MCF 10A (cell line): Measurements from ENCODE around the gene RNF2. TPM values are rescaled to one million over a fixed set of nuclear protein-coding genes. Genes with fewer than 3 reads are reported as not detected.

Experiments
- BruUV-seq: library from RNA; stranded (reverse); fragments of 400-500 nt; replicated peaks from 2 replicates; lab custom pipeline; 2021; lab: Mats Ljungman, UMichigan
- CTCF ChIA-PET: fragments of 300-600 bp; sonication (Branson Sonifier 250); formaldehyde crosslinking; extraction: SDS; loops from one replicate; lab custom pipeline; 2021; ENCODE audit warnings: antibody characterized with exemption, inconsistent platforms; lab: Yijun Ruan, JAX
- POLR2A ChIA-PET: fragments of 300-600, 350-650 bp; sonication (Branson Sonifier 250); formaldehyde crosslinking; extraction: SDS; loops from one replicate; lab custom pipeline; 2020; ENCODE audit warnings: antibody characterized with exemption, inconsistent platforms; lab: Yijun Ruan, JAX
- DNase-seq: peaks from one replicate; pipeline ENCODE4 v3.0.0-alpha.2; 2018; ENCODE audit not compliant: unreplicated experiment
- H3K27ac Mint-ChIP-seq: one replicate; pipeline ENCODE4 v1.8.0; 2022; ENCODE audit warnings: mild to moderate bottlenecking, low read depth, mixed read lengths; ENCODE audit not compliant: unreplicated experiment
- H3K27me3 Mint-ChIP-seq: one replicate; pipeline ENCODE4 v1.8.0; 2022; ENCODE audit warnings: mixed read lengths; ENCODE audit not compliant: insufficient read depth, unreplicated experiment
- H3K36me3 Mint-ChIP-seq: one replicate; pipeline ENCODE4 v1.8.0; 2022; ENCODE audit warnings: mild to moderate bottlenecking, moderate library complexity, mixed read lengths; ENCODE audit not compliant: insufficient read depth, unreplicated experiment
- H3K4me1 Mint-ChIP-seq: one replicate; pipeline ENCODE4 v1.8.0; 2022; ENCODE audit warnings: mixed read lengths; ENCODE audit not compliant: insufficient read depth, unreplicated experiment
- H3K4me3 Mint-ChIP-seq: one replicate; pipeline ENCODE4 v1.8.0; 2022; ENCODE audit warnings: mild to moderate bottlenecking, moderate library complexity, mixed read lengths; ENCODE audit not compliant: unreplicated experiment
- H3K9me3 Mint-ChIP-seq: one replicate; pipeline ENCODE4 v1.8.0; 2022; ENCODE audit warnings: mixed read lengths; ENCODE audit not compliant: unreplicated experiment
- CTCF ChIP-seq: fragments of 200-600 bp; IDR thresholded peaks from one replicate; pipeline ENCODE4 v1.8.0; 2022; ENCODE audit warnings: antibody characterized with exemption, mild to moderate bottlenecking; ENCODE audit not compliant: unreplicated experiment
- intact Hi-C: fragments of 100-400 bp; cut with micrococcal nuclease; formaldehyde crosslinking; loops from 2 replicates; pipeline ENCODE4 v1.14.1; 2022
- total RNA-seq: library from RNA; stranded (reverse); gene quantifications from 2 replicates; pipeline ENCODE4 v1.2.3, GENCODE V29; 2022

The RNF2 gene
- total RNA-seq, 1 experiment from 2014 or later: 18.6 TPM

DNA sequence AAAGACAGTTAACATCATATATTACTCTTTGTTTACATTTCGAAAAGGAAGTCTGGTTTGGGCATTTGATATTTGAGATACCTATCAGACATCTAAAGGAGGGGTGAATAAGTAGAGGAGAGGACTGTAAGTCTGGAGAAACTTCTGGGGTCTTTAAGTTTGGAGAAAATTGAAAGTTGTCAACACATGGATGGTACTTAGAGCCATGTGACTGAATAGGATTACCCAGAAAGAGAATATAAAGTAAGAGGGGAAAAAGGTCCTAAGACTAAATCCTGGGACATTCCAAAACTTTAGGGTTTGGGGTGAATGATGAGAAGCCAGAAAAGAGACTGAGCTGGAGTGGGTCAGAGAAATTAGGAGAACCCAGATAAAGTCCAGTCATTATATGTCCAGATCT is 10.1 kb upstream of the RNF2 start:
- ChIA-PET CTCF (interaction anchor here (0.6 to 1.5 kb wide), 4 partner anchors 9 to 229 kb away, joined by 3 to 4 read pairs (median 3); no protein-coding TSS in a partner anchor), POLR2A (interaction anchor here (3.1 kb wide), 1 partner anchor 11 kb away, joined by 22 read pairs; the partner anchor contains the start of gene RNF2)
- Mint-ChIP-seq H3K36me3 (no peaks in the 10 kb centered on the region), H3K4me3 (no peak overlapping the region), H3K27ac (no peak overlapping the region), H3K27me3 (peaks cover 43% of the 10 kb centered on the region), H3K4me1 (no peaks in the 10 kb centered on the region), H3K9me3 (no peaks in the 10 kb centered on the region)
- DNase-seq: no peak
- no TSS peak for BruUV-seq
- intact Hi-C loops: no loop called here
- no peak for TF ChIP-seq CTCF

DNA sequence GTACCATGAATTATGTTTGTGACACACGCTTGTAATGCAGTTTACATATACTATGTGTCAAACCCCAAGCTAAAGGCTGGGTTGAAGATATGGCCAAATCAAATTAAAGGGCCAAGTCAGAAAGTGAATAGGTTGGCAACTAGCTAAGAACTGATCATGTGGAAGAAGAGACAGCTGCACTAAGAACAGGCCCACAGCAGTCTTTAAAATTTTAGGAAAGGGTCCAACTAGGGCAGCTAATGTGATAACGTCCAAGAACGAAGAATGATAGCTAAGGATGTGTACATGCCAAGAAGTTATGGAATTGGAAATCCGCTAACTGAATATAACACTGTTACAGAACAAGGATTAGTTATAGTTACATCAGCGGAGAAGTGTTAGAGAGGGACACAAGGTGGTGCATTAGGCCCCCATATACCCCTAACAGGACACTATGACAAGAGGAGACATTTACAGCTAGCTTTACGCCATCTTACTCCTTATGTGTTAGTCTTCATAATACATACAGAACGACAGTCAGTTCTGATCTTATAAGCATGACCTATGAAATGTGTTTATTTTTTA is 6.5 kb upstream of the RNF2 start:
- TF ChIP-seq CTCF: no peak
- Mint-ChIP-seq H3K27ac (no peak overlapping the region), H3K36me3 (no peaks in the 10 kb centered on the region), H3K4me1 (no peaks in the 10 kb centered on the region), H3K9me3 (no peaks in the 10 kb centered on the region), H3K27me3 (peaks cover 20% of the 10 kb centered on the region), H3K4me3 (no peak overlapping the region)
- POLR2A ChIA-PET: interaction anchor here (0.6 to 1.0 kb wide), 2 partner anchors 11 to 652 kb away, joined by 3 to 4 read pairs; partner anchors contain the start of gene C1orf21
- no peak for DNase-seq
- BruUV-seq: no TSS peak
- CTCF ChIA-PET: interaction anchor here (0.6 kb wide), 1 partner anchor 285 kb away, joined by 3 read pairs; no protein-coding TSS in a partner anchor
- intact Hi-C loops: no loop called here

DNA sequence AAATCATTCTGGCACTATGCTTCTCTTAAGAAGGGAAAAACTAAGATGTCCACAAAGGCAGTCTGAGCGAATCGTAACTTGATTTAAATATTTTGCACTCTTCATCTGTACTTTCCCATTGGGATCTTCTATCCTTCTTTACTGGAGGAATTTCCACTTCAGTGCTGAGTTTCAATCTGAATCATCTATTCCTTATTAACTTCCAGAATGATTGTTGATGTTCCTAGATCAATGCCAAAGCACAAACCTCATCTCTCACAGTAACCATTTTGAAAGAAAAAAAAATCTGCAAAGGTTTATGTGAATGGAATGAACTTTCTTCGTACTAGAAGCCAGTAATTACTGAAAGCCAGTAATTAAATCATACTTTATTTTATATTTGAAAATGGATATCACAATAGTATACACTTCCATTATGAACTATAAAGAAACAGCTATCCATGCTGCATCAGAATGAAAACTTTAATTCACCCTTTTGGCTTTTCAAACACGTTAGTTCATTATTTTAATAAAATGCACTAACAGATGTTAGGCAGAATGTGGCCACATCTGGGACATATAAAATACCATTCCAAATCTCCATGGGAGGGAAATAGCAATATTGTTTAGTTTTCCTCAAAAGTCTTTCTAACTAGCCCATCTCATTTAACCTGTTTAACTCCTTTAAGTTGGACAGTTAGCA is 5.5 kb upstream of the RNF2 start:
- intact Hi-C loops: loop anchor here (10.0 kb wide), 1 partner anchor 395 kb away; no protein-coding TSS in a partner anchor
- ChIA-PET CTCF (interaction anchor here (0.5 to 1.0 kb wide), 3 partner anchors 47 to 1182 kb away, joined by 3 to 5 read pairs (median 3); no protein-coding TSS in a partner anchor), POLR2A (interaction anchor here (0.5 to 1.3 kb wide), 4 partner anchors 11 to 627 kb away, joined by 3 read pairs; no protein-coding TSS in a partner anchor)
- Mint-ChIP-seq H3K36me3 (no peaks in the 10 kb centered on the region), H3K27me3 (peaks cover 18% of the 10 kb centered on the region), H3K4me3 (no peak overlapping the region), H3K27ac (no peak overlapping the region), H3K4me1 (no peaks in the 10 kb centered on the region), H3K9me3 (no peaks in the 10 kb centered on the region)
- BruUV-seq: no TSS peak
- TF ChIP-seq CTCF: no peak
- DNase-seq: no peak

DNA sequence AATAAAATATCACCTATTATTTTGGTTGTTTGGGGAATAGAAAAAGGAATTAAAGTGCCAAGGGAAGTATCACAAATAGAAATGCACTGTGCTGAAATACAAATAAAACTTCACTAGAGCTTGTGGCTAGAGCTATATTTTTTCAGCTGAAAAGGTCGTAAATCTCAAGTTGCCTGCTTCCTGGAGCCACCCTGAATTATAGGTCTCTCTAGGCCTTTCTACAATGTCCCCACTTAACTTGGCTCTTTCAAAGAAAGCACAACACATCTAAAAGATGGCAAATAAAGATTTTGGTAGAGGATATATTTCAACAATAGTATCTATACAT is 5.0 kb upstream of the RNF2 start:
- no peaks in the 10 kb centered on the region for H3K4me1 Mint-ChIP-seq
- no TSS peak for BruUV-seq
- no peaks in the 10 kb centered on the region for H3K9me3 Mint-ChIP-seq
- H3K27ac Mint-ChIP-seq: no peak overlapping the region
- intact Hi-C loops: loop anchor here (10.0 kb wide), 1 partner anchor 394 kb away; no protein-coding TSS in a partner anchor
- H3K27me3 Mint-ChIP-seq: peaks cover 13% of the 10 kb centered on the region
- POLR2A ChIA-PET: interaction anchor here (0.5 to 1.3 kb wide), 4 partner anchors 11 to 626 kb away, joined by 3 read pairs; no protein-coding TSS in a partner anchor
- CTCF ChIA-PET: interaction anchor here (0.6 to 1.0 kb wide), 6 partner anchors 17 to 130 kb away, joined by 3 to 5 read pairs (median 3); no protein-coding TSS in a partner anchor
- H3K4me3 Mint-ChIP-seq: no peak overlapping the region
- no peaks in the 10 kb centered on the region for H3K36me3 Mint-ChIP-seq
- DNase-seq: no peak
- TF ChIP-seq CTCF: no peak
